ENCODE data around the gene CDKN2B-AS1.

DNA sequence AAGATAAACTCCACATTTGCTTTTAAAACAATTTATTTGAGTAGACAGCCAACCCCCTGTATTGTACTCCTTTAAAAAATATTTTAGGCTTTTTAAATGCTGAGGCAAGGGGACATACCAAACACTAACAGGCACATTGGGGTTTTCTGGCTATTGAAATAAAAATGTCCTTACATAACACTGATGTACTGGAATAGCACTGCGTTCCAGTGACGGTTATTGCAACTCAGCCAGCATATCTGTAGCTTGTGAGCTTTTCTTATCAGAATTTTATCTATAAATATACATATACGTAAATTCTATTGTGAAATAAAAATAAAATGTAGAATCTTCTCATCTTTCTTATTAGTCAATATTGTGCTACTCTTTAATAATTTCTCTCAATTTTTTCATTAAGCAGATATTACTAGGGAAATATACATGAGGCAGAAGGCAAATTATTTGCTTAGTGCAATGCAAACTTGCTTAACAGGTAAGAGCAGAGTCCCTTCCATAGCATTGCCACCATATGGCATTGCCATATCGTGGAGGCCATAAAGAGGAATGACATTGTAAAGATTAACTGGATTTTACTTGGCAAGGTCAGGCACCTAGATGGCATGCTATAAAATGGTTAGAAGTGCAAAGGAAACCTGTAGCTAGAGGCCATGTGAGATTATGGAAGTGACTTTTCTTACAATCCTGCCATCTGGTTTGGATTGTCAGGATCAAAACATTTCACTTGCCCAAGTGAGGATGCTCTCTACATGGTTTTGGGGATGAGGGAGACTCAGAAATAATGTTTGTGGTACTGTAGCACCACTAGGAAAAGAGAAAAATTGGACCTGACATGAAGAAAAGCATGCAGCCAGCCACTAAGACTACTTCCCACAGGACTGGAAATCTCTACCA lies 109.3 kb downstream of the CDKN2B-AS1 start:
- TF ChIP-seq, protein P1, sequence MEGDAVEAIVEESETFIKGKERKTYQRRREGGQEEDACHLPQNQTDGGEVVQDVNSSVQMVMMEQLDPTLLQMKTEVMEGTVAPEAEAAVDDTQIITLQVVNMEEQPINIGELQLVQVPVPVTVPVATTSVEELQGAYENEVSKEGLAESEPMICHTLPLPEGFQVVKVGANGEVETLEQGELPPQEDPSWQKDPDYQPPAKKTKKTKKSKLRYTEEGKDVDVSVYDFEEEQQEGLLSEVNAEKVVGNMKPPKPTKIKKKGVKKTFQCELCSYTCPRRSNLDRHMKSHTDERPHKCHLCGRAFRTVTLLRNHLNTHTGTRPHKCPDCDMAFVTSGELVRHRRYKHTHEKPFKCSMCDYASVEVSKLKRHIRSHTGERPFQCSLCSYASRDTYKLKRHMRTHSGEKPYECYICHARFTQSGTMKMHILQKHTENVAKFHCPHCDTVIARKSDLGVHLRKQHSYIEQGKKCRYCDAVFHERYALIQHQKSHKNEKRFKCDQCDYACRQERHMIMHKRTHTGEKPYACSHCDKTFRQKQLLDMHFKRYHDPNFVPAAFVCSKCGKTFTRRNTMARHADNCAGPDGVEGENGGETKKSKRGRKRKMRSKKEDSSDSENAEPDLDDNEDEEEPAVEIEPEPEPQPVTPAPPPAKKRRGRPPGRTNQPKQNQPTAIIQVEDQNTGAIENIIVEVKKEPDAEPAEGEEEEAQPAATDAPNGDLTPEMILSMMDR (IDR thresholded peaks at IDR 0.05): no peak
- TF ChIP-seq ZFX (IDR thresholded peaks at IDR 0.05; ENCODE audit: borderline replicate concordance): no peak
